SK-N-MC (cell line): ENCODE measurements around the gene PNLIPRP1.

ENCODE experiments used
- EZH2 ChIP-seq: fragments of 200-600 bp; sonication (generic); IDR thresholded peaks from one replicate; pipeline ENCODE4 v1.6.1; 2017; ENCODE audit warnings: antibody characterized with exemption
- POLR2AphosphoS5 ChIP-seq: IDR thresholded peaks from 2 replicates; pipeline ENCODE4 v1.6.1; 2012; ENCODE audit warnings: mild to moderate bottlenecking, low read depth, low read length, borderline replicate concordance

DNA sequence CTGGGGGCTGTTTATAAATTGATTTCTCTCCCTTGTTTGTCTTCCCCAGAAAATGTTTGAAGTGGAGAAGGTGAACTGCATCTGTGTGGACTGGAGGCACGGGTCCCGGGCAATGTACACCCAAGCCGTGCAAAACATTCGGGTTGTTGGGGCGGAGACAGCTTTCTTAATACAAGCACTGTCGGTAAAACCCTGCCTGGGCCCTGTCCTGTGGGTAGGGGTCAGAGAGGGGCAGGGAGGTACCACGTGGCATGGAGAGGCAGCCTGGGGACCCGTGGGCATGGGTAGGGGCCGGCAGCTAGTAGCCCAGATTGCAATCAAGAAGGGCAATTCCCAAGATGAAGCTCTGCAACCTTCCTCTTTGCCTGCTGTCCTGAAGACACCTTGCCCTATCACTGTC, 36.1 kb downstream of the PNLIPRP1 start:
- TF ChIP-seq POLR2AphosphoS5 (no peak), EZH2 (no peak)
